ENCODE data around the gene LRCH2.
"Not testable (repeated sequence)": the region's sequence is repeated elsewhere in the genome, so short reads cannot be mapped to it uniquely, and the experiment has no call there.

LRCH2 gene, protein sequence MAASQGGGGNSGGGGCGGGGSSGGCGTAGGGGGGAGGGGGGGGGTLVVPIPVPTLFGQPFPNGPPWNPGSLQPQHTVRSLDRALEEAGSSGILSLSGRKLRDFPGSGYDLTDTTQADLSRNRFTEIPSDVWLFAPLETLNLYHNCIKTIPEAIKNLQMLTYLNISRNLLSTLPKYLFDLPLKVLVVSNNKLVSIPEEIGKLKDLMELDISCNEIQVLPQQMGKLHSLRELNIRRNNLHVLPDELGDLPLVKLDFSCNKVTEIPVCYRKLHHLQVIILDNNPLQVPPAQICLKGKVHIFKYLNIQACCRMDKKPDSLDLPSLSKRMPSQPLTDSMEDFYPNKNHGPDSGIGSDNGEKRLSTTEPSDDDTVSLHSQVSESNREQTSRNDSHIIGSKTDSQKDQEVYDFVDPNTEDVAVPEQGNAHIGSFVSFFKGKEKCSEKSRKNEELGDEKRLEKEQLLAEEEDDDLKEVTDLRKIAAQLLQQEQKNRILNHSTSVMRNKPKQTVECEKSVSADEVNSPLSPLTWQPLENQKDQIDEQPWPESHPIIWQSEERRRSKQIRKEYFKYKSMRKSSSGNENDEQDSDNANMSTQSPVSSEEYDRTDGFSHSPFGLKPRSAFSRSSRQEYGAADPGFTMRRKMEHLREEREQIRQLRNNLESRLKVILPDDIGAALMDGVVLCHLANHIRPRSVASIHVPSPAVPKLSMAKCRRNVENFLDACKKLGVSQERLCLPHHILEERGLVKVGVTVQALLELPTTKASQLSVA

DNA sequence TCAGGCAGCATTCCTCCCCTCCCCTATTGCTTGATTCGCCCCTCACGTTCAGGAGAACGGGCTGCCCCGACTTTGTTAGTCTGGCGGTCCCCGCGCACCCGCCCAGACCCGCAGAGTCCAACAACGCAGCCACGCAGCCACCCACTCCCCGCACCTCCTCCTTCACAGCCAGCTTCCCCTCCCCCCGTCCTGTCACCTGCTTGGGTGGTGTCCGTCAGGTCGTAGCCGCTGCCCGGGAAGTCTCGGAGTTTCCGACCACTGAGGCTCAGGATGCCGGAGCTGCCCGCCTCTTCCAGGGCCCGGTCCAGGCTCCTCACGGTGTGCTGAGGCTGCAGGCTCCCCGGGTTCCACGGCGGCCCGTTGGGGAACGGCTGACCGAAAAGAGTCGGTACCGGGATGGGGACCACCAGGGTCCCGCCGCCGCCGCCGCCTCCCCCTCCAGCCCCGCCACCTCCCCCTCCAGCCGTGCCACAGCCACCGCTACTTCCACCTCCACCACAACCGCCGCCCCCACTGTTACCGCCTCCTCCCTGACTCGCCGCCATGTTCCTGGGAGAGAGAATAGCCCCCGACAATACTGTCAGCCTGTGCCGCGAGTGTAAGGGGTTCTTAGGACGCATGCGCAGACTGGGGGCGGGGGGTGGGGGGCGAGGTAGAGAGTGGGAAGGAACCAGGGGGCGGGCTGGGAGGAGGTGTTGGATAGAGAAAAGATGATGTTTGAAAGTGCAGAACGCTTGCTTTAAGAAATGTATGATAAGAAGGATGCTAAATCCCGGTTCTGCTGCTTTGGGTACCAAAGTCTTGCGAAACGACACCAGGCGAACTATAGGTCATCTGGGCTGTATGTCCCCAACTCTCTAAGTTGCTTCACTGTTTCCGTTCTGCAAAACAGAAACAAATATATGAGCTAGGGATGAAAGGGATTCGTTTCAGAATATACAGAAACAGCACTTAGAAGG, at the start of gene LRCH2:
Gene LRCH2 (minus strand): TSS at position 600 of the 959 bp plus-strand sequence. CDS start 55 bp downstream, at position 545.
- DNase-seq (ENCODE audit: low spot score): peak; percentile 1

DNA sequence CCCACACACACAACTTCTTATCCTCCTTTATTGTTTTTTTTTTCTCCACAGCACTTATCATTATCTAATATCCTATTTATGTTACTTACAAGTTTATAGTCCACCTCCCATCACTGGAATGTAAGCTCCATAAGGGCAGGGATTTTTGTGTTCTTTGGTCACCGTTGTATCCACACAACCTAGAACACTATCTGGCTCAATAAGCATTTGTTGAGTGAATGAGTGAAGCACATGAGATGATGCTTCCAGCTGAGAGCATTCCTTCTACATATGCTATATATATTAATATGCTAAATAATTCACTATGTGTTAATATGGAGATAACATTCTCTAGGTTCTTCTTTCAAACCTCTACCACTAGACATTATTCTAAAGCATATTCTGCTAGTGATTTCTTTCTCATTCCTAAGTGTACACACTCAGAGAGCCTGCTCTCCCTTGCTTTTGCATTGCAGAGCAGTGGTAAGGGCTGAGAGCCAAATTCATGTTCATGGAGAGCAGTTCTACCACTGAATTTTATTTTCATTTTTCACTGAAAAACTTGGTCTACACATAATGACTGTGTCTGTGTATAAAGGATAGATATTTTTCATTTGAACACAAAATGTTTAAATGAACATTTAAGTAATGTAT, 35.3 kb upstream of the LRCH2 start:
- DNase-seq (ENCODE audit: low spot score): no peak

DNA sequence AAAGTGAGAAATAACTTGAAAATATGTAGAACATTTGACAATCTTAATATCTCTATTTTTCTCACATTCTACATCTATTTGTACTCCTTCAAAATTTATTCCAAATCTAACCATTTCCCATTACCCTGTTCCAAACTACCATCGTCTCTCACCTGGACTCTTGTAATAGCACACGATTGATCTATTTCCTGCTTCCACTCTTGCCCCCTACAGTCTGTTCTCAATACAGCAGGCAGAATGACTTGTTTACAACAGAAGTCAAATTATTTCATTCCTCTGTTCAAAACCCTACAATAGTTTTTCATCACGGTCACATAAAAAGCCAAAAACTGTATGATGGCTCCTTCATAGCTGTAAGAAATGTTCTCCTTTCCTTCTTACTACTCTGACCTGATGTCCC, 34.5 kb upstream of the LRCH2 start:
- DNase-seq (ENCODE audit: low spot score): no peak

DNA sequence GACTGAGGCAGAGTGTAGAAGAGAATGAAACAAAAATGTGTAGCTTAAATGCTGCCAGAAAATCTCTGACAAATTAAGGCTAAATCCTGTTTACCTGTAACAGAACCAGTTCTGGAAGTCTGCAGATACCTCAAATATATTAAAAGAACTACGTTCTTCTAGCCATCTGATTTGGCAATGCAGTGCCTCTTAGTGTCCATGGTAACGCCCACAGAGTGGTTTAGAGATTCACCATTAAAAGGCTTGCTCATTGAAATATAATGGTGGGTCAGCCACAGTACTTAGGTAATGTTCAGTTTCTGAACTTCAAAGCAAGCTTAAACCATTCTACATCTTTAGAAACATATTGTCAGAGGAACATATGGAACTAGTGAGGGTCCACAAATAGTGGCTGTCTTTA, 32.4 kb upstream of the LRCH2 start:
- no peak for DNase-seq (ENCODE audit: low spot score)

DNA sequence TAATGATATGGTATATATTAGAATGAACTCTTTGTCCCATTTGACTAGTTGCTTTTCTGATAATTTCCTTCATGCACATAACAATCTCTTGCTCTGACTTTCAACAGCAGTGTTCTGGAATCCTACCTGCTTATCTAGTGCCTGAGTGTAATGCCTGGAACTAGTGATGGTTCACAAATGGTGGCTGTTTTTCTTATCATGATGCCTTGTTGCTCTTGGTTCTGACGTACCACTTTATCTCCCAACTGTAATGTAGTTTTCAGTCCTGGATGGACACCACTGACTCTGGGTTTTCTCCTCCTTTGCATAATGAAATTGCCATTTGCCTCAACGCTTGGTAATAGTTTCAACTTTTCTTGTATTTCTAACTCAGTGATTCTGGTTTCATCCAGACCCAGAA, 30.1 kb upstream of the LRCH2 start:
- no peak for DNase-seq (ENCODE audit: low spot score)

DNA sequence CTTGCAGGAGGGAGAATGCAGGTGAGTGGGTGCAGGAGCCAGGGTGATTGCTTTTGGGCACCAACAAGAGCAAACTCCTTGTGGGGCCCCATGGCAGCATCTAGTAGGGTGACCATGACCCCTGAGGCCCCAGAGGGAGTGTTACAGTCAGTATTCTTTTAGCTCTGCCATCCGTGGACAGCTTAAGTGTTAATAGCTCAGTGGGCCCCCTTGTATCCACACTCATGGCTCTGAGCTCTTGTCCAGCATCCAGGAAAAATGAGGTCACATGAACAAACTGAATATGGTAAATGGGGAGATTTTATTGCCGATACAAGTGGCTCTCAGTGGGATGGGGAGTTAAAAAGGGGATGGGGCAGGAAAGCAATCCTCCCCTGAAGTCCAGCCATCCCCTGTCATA, 27.3 kb upstream of the LRCH2 start:
- DNase-seq (ENCODE audit: low spot score): no peak

DNA sequence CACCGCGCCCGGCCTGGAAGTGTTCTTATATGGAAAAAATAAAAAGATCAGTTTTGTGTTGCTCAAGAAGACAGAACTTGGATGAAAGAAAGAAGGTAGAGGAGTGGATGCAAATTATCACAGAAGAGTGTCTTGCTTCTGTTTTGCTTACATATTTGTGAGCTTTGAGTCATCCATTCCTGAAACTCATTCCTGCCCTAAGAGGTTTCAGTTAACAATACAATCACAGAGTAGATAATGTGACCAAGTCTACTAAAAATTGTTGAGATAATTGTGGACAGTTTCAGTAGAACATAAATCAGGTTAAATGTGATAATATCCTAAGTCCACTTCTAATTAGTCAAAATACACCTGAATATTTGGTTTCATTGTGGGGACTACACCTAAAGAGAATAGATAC, 26.4 kb upstream of the LRCH2 start:
- DNase-seq (ENCODE audit: low spot score): no peak

DNA sequence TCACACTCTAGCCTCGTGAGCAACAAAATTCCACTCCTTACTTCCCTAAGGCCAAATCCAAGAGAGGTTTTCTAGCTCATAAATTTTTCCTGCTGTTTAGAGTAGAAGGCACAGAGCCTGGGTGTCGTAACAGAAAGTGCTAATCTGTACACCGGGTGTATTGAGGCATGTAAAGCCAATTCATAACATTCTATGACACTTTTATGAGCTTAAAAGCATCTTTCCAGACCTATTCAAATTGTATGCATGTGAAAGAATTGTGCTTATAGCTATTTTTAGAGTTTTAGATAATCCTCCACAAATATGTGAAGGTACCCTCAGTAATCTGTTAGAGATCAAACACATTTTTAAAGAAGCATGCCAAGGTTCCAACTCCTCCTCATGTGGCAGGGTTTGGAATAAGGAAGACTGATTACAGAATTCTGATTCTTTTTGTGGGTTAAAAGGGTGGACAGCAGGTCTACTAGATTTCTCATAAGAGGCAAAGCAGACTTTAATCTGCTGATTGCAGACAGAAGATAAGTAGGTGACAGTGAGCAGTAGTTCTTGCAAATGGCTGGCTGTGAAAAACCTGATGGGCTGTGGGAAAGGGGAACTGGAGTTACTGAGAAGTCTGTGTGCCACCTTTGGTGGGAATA, 25.5 kb upstream of the LRCH2 start:
- DNase-seq (ENCODE audit: low spot score): no peak

DNA sequence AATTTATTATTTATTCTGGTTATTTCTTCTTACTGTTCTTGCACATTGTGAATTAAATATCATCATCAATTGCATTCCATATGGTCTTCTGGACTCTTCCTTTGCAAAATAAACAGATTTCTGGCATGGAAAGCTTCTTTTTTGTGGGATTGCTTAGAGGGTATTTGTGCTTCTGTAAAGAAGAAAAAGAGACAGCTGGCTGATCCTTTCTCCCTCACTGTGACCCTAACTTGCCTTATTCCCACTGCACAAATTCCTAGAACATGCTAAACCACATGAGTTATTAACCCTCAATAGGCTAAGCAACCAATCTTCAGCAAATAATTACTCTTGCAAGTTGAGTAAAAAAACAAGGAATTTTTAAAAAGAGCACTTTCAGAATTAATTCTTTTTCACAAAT, 23.8 kb upstream of the LRCH2 start:
- DNase-seq (ENCODE audit: low spot score): no peak

DNA sequence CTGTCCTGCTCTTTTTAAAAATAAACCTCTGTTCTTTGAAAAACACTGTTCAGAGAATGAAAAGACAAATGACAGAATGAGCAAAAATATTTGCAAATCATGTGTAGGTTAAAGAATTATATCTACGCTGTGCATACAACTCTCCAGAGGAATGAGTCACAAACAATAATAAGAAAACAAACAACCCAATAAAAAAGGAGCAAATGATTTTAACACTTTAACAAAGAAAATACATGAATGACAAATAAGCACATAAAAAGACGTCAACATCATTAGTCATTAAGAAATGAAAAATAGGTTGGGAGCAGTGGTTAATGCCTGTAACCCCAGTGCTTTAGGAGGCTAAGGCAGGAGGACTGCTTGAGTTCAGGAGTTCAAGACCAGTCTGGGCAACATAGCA, 21.1 kb upstream of the LRCH2 start:
- no peak for DNase-seq (ENCODE audit: low spot score)

DNA sequence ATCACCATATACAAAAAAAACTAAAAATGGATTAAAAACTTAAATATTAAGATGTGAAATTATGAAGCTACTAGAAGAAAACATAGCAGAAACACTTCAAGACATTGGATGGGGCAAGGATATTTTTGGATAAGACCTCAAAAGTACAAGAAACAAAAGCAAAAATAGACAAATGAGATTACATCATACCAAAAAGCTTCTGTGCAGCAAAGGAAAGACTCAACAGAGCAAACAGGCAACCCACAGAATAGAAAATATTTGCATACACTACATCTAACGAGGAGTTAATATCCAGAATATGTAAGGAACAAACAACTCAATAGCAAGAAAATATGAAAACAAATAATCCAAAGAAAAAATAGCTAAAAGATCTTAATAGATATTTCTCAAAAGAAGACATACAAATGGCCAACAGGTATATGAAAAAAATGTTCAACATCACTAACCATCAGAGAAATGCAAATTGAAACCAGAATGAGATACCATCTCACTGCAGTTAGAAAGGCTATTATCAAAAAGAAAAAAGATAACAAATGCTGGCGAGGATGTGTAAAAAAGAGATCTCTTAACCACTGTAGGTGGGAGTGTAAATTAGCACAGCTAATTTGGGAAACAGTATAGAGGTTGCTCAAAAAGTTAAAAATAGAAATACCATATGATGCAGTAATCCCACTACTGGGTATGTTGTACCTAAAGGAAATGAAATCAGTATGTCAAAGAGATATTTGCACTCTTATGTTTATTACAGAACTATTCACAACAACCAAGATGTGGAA, 17.8 kb upstream of the LRCH2 start:
- no peak for DNase-seq (ENCODE audit: low spot score)

DNA sequence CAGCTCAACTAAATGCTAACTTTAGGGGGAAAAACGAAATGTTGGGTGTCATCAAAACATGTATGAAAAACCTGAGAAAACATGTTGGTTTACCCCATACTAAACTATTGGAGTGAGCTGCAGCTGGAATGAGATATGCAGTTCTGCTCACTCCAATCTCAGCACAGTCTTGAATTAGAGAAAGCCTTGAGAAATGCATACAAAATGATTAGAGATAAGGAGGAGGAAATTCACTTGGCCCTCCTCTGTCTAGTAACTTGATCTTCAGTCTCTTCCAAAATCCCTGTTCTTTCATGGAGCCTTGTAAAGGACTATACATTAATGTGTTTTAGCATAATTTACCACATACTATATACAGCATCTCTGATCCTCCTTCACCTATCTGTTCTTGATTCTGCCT, 3.2 kb upstream of the LRCH2 start:
- DNase-seq (ENCODE audit: low spot score): no peak

DNA sequence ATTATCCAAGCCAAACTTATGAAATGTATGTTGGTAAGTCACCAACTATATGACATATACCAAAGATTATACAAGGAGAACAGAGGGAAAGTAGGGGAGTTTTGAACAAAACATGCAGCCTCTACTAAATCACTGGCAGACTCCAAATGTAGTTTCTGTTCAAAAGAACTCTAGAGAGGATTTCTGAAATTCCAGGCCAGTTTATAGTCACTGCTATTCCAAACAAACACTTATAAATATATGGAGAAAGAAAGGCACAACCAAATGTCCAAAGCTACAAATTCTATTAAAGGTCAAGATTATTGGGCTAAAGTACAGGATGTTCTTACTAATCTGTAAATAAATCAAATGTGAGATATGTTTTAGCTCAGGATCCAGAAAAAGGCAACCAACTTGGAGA, 2.7 kb upstream of the LRCH2 start:
- DNase-seq (ENCODE audit: low spot score): no peak

DNA sequence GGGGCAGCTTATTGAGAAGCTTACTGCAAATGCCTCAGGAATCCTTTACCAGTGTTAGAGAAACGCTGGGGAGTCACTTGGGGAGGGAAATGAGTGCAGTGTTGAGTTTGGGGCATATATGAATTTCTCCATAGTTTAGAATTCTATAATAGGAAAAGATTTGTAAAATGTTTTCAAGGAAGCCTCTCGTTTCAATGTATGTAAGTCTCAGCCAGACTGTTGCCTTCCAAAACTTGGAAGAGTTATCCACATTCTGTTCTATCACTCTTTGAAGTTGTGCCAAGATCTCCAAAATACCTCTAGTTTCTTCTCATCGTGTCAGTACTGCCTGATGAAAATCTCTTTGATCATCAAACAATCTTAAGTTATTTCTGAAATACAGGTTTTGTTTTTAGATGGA, 565 bp upstream of the LRCH2 start:
- no peak for DNase-seq (ENCODE audit: low spot score)

DNA sequence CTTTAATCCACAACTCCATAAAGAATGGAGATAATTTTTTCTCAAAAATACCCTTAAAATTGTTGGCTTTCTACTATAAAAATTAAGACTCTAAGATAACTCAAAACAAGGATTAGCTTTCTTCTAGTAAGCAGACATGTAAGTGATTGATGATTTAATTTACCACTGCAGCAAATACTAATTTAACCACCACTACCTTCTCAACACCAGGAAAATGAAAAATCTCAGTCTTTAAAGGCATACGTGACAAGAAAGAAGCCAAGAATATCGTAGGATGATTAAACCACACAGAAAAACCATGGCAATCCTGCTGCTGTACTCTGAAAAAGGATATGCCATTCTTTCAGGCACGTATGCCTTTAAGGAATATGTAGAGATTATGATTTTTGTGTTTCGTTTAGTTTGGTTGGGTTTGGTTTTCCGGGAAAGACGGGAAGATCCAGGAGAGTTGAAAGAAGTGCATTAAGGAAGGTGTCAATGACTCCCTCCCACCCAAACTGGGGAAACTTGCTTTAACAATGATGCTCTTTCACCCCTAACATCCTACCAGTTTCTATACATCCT, 881 bp downstream of the LRCH2 start:
- no peak for DNase-seq (ENCODE audit: low spot score)

DNA sequence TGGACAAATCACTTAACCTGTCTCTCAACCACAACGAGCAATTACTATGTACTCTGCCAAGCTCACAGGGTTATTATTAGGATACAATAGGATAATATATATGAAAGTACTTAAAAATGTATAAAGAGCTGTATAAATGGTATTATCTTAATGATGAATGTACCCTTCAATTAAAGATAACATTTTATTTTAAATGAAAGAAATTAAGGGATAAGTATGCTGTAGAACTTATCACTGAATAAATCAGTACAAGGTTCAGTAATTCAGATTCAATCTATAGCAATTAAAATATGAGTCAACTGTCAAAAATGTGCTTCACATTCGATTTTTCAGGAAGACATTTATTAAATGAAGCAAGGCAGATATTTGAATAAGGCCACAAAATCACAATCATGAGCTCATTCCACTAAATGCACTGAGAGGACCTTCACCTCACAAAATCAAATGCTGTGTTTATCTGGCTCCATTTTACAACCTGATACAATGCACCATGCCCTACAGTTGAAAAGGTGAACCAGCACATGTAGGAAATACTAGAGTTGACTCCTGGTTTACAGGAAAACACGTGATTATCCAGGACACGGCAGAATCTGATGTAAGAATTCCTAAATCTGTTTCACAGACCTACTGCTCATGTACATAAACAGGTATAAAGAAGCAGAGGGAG, 4.4 kb downstream of the LRCH2 start:
- no peak for DNase-seq (ENCODE audit: low spot score)

DNA sequence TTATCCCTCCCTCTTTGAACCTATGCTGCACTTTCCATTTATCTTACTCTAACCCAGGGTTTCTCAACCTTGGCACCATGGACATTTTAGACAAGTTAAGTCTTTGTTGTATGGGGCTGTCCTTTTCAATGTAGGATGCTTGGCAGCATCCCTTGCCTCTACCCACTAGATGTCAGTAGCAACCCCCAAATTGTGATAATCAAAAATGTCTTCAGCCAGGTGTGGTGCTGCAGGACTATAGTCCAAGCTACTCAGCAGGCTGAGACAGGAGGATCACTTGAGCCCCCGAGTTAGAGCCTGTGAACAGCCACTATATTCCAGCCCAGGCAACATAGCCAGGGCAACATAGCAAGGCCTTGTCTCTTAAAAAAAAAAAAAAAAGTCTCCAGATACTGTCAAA, 7.0 kb downstream of the LRCH2 start:
- DNase-seq (ENCODE audit: low spot score): no peak

DNA sequence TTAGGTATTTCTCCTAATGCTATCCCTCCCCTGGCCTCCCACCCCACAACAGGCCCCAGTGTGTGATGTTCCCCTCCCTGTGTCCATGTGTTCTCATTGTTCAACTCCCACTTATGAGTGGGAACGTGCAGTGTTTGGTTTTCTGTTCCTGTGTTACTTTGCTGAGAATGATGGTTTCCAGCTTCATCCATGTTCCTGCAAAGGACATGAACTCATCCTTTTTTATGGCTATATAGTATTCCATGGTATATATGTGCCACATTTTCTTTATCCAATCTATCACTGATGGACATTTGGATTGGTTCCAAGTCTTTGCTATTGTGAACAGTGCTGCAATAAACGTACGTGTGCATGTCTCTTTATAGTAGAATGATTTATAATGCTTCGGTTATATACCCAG, 16.6 kb downstream of the LRCH2 start:
- not testable (repeated sequence) for DNase-seq (ENCODE audit: low spot score)

DNA sequence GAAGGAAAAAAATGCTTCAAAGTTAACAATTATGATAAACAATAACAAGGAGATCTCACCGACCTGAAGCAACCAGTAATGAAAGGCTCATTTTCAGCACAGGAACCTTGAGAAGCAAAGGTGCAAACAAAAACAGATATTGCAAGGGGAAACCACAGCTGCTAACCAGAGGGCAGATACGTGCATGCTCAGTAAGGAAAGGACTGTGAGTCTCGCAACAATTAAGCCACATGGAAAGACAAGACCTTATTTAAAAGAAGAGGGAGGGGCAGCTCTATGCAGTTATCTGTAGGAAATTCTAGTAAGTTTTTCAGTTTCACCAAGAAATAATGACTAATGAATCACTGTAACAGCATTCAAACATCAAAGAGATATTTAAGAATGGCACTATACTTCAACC, 19.3 kb downstream of the LRCH2 start:
- no peak for DNase-seq (ENCODE audit: low spot score)

DNA sequence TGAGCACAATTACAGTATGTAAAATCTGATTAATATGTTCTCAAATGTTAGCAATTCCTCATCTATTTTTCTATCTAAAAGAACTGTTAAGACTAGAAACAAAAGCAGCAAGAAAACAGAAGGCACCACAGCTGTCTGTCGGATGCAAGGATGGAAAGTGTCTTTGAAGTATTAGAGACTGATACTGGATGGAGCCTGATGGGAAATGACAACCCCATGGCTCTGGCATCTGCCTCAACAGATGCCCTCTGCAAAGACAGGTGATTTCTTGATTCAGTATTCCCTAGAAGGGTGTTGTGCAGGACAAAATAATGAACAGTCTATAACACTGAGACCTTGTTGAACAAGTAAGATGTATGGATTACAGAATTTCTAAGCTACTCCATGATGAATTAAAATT, 19.7 kb downstream of the LRCH2 start:
- no peak for DNase-seq (ENCODE audit: low spot score)
